ENCODE results near the gene CCDC154. TPM values are rescaled to one million over a fixed set of nuclear protein-coding genes. Genes with fewer than 3 reads are reported as not detected.

CCDC154 gene
- total and polyA plus RNA-seq, 2 donors (not counting 3 experiments of a cell fraction or from before 2014, with no cell fraction given), result 0.65 to 0.75 TPM

- Histone ChIP-seq H3K9me3 (replicated peaks; ENCODE audit: control insufficient read depth, insufficient read depth, low read length) (no peaks in the 10 kb centered on the region), H3K9me1 (replicated peaks; ENCODE audit: control insufficient read depth, extremely low read depth, insufficient read depth, low read length) (no peaks in the 10 kb centered on the region), H3K79me2 (ENCODE audit: control insufficient read depth, insufficient read depth, low read length) (no peaks in the 10 kb centered on the region), H3K4me2 (ENCODE audit: insufficient read depth, low read length) (no peak overlapping the region), H3K27ac (ENCODE audit: insufficient read depth, low read depth, low read length) (no peak overlapping the region), H3K9ac (replicated peaks; ENCODE audit: extremely low read depth, insufficient read depth, low read length) (no peak overlapping the region), H3K4me1 (ENCODE audit: control insufficient read depth, extremely low read depth, insufficient read depth, low read length) (no peaks in the 10 kb centered on the region), H3K27me3 (ENCODE audit: control insufficient read depth in 2 of 2, insufficient read depth in 2 of 2, low read length in 2 of 2) (no peaks in the 10 kb centered on the region), H3K36me3 (ENCODE audit: control insufficient read depth in 2 of 2, extremely low read depth in 1 of 2, insufficient read depth in 2 of 2, low read length in 2 of 2) (peaks cover 0 to 49% of the 10 kb centered on the region in 2 experiments), H3K4me3 (replicated peaks in 1 of 3; ENCODE audit: insufficient read depth in 1 of 3, low read depth in 1 of 3, low read length in 3 of 3) (no peak overlapping the region), H4K20me1 (replicated peaks; ENCODE audit: control insufficient read depth, extremely low read depth, insufficient read depth, low read length) (no peaks in the 10 kb centered on the region), H2AFZ (ENCODE audit: low read depth, low read length) (no peak overlapping the region)
- CTCF ChIA-PET, result no interaction called here
- TF ChIP-seq EZH2 (IDR thresholded peaks at IDR 0.05; ENCODE audit: borderline replicate concordance, low read depth, low read length, severe bottlenecking) (no peak), FOS (IDR thresholded peaks at IDR 0.05; ENCODE audit: borderline replicate concordance, insufficient read depth, low read length) (no peak), POLR2AphosphoS5 (IDR thresholded peaks at IDR 0.05; ENCODE audit: insufficient read depth, low read depth, low read length) (no peak)
- TF ChIP-seq, protein P1, sequence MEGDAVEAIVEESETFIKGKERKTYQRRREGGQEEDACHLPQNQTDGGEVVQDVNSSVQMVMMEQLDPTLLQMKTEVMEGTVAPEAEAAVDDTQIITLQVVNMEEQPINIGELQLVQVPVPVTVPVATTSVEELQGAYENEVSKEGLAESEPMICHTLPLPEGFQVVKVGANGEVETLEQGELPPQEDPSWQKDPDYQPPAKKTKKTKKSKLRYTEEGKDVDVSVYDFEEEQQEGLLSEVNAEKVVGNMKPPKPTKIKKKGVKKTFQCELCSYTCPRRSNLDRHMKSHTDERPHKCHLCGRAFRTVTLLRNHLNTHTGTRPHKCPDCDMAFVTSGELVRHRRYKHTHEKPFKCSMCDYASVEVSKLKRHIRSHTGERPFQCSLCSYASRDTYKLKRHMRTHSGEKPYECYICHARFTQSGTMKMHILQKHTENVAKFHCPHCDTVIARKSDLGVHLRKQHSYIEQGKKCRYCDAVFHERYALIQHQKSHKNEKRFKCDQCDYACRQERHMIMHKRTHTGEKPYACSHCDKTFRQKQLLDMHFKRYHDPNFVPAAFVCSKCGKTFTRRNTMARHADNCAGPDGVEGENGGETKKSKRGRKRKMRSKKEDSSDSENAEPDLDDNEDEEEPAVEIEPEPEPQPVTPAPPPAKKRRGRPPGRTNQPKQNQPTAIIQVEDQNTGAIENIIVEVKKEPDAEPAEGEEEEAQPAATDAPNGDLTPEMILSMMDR (IDR thresholded peaks at IDR 0.05; ENCODE audit: extremely low read depth in 1 of 2, insufficient read depth in 1 of 2, low read depth in 1 of 2, low read length in 2 of 2), result no peak
- intact Hi-C loops (cut with micrococcal nuclease), result no loop called here
- POLR2A ChIA-PET, result no interaction called here
- dilution Hi-C loops (cut with MboI; ENCODE audit: extremely low pct_ligation_motif_present, low sequenced_read_pairs), result no loop called here
- FAIRE-seq (no peak), DNase-seq (ENCODE audit: low read depth, low spot score) (no peak)
- no TSS peak for BruUV-seq (replicated peaks)
Observed at GRCh38 chr16:1453316-1453715, 9.0 kb upstream of the CCDC154 start.

GRCh38 chr16:1452530-1452929, 8.2 kb upstream of the CCDC154 start:
- Histone ChIP-seq H3K79me2 (ENCODE audit: control insufficient read depth, insufficient read depth, low read length) (no peaks in the 10 kb centered on the region), H3K4me1 (ENCODE audit: control insufficient read depth, extremely low read depth, insufficient read depth, low read length) (no peaks in the 10 kb centered on the region), H3K27ac (ENCODE audit: insufficient read depth, low read depth, low read length) (no peak overlapping the region), H2AFZ (ENCODE audit: low read depth, low read length) (no peak overlapping the region), H3K36me3 (ENCODE audit: control insufficient read depth in 2 of 2, extremely low read depth in 1 of 2, insufficient read depth in 2 of 2, low read length in 2 of 2) (peaks cover 0 to 50% of the 10 kb centered on the region in 2 experiments), H3K9ac (replicated peaks; ENCODE audit: extremely low read depth, insufficient read depth, low read length) (no peak overlapping the region), H3K27me3 (ENCODE audit: control insufficient read depth in 2 of 2, insufficient read depth in 2 of 2, low read length in 2 of 2) (no peaks in the 10 kb centered on the region), H3K9me3 (replicated peaks; ENCODE audit: control insufficient read depth, insufficient read depth, low read length) (no peaks in the 10 kb centered on the region), H4K20me1 (replicated peaks; ENCODE audit: control insufficient read depth, extremely low read depth, insufficient read depth, low read length) (no peaks in the 10 kb centered on the region), H3K4me2 (ENCODE audit: insufficient read depth, low read length) (no peak overlapping the region), H3K9me1 (replicated peaks; ENCODE audit: control insufficient read depth, extremely low read depth, insufficient read depth, low read length) (no peaks in the 10 kb centered on the region), H3K4me3 (replicated peaks in 1 of 3; ENCODE audit: insufficient read depth in 1 of 3, low read depth in 1 of 3, low read length in 3 of 3) (no peak overlapping the region)
- ChIA-PET CTCF (no interaction called here), POLR2A (no interaction called here)
- dilution Hi-C loops (cut with MboI; ENCODE audit: extremely low pct_ligation_motif_present, low sequenced_read_pairs) (no loop called here), intact Hi-C loops (cut with micrococcal nuclease) (no loop called here)
- no peak for DNase-seq (ENCODE audit: low read depth, low spot score)
- FAIRE-seq, result no peak
- no peak for TF ChIP-seq POLR2AphosphoS5 (IDR thresholded peaks at IDR 0.05; ENCODE audit: insufficient read depth, low read depth, low read length)
- TF ChIP-seq JUN (IDR thresholded peaks at IDR 0.05; ENCODE audit: borderline replicate concordance, insufficient read depth, insufficient read length, low read depth), result no peak
- no peak for TF ChIP-seq POLR2A (IDR thresholded peaks at IDR 0.05; ENCODE audit: low read depth, low read length)
- TF ChIP-seq GATA2 (IDR thresholded peaks at IDR 0.05; ENCODE audit: insufficient read depth, insufficient read length, low read depth, low read length), result no peak
- TF ChIP-seq MYC (IDR thresholded peaks at IDR 0.05; ENCODE audit: low read depth, low read length), result no peak
- TF ChIP-seq, protein P1 (IDR thresholded peaks at IDR 0.05; ENCODE audit: extremely low read depth in 1 of 2, insufficient read depth in 1 of 2, low read depth in 1 of 2, low read length in 2 of 2), result no peak
- no peak for TF ChIP-seq EZH2 (IDR thresholded peaks at IDR 0.05; ENCODE audit: borderline replicate concordance, low read depth, low read length, severe bottlenecking)
- no peak for TF ChIP-seq FOS (IDR thresholded peaks at IDR 0.05; ENCODE audit: borderline replicate concordance, insufficient read depth, low read length)
- TF ChIP-seq MAX (IDR thresholded peaks at IDR 0.05; ENCODE audit: insufficient read depth, insufficient read length), result no peak
- BruUV-seq (replicated peaks), result no TSS peak

Data from endothelial cell of umbilical vein (primary cell).